Small intestine (tissue), 7 donors: ENCODE measurements around the gene TBCD. TPM values are rescaled to one million over a fixed set of nuclear protein-coding genes. Genes with fewer than 3 reads are reported as not detected.
"Not testable (repeated sequence)": the region's sequence is repeated elsewhere in the genome, so short reads cannot be mapped to it uniquely, and the experiment has no call there.

Experiments
- DNase-seq, 2 donors: peaks; one replicate each; pipeline versions ENCODE4 v3.0.0 to v3.0.0-alpha.2; 2013
- FAIRE-seq: peaks from 2 replicates; lab custom pipeline; 2012; peaks lifted over from hg19 to GRCh38; lab: Jason Lieb, UNC
- H3K27ac ChIP-seq, 3 donors: one replicate each; pipeline ENCODE4 v1.5.1; 2013; ENCODE audit warnings: low read length in 2 of 3, mild to moderate bottlenecking in 2 of 3, control low read depth in 1 of 3, inconsistent platforms in 1 of 3, low read depth in 1 of 3, moderate library complexity in 1 of 3
- H3K27me3 ChIP-seq, 3 donors: one replicate each; pipeline ENCODE4 v1.6.1; 2013; ENCODE audit warnings: low read length in 3 of 3, inconsistent platforms in 1 of 3; ENCODE audit not compliant: control insufficient read depth in 3 of 3, insufficient read depth in 3 of 3
- H3K36me3 ChIP-seq, 3 donors: one replicate each; pipeline ENCODE4 v1.6.1; 2013; ENCODE audit warnings: low read length in 3 of 3, inconsistent platforms in 1 of 3, low read depth in 1 of 3, mild to moderate bottlenecking in 1 of 3, moderate library complexity in 1 of 3; ENCODE audit not compliant: control insufficient read depth in 3 of 3, insufficient read depth in 2 of 3
- H3K4me1 ChIP-seq, 3 donors: one replicate each; pipeline ENCODE4 v1.6.1; 2013; ENCODE audit warnings: low read length in 2 of 3, inconsistent platforms in 1 of 3, low read depth in 1 of 3, mild to moderate bottlenecking in 1 of 3, moderate library complexity in 1 of 3; ENCODE audit not compliant: control insufficient read depth in 3 of 3, insufficient read depth in 2 of 3
- H3K4me3 ChIP-seq, 3 donors: one replicate each; pipeline ENCODE4 v1.5.1; 2013; ENCODE audit warnings: low read length in 3 of 3, control low read depth in 1 of 3, inconsistent platforms in 1 of 3, low read depth in 1 of 3, mild to moderate bottlenecking in 1 of 3, moderate library complexity in 1 of 3
- H3K9me3 ChIP-seq, 2 donors: one replicate each; pipeline ENCODE4 v1.6.1; 2013; ENCODE audit warnings: low read depth in 1 of 2, low read length in 1 of 2; ENCODE audit not compliant: control insufficient read depth in 2 of 2, insufficient read depth in 1 of 2
- WGBS, 3 donors: extraction: QIAGEN DNeasy Blood & Tissue Kit; methylation state at CpG; one replicate each; pipeline ENCODE4 v1.1.7; 2013; 5-methylcytosine and 5-hydroxymethylcytosine counted together
- polyA plus RNA-seq, 4 donors: library from polyadenylated mRNA; stranded (reverse) in 3 of 4; unstranded in 1 of 4; fragments of 200-250 nt in 3 of 4; fragments of 120-200 nt in 1 of 4; gene quantifications; one replicate each; pipeline versions ENCODE4 v1.2.1 to v1.2.3, GENCODE V29; 2013
- donor health status: healthy with polysubstance abuse.
- donor health status: control.
- donor health status: control.
- donor health status: Bipolar disorder and iron deficiency.
- donor health status: healthy.

TBCD gene
- polyA plus RNA-seq, 4 donors: 38.7 to 83.7 (median 67.3) TPM

DNA sequence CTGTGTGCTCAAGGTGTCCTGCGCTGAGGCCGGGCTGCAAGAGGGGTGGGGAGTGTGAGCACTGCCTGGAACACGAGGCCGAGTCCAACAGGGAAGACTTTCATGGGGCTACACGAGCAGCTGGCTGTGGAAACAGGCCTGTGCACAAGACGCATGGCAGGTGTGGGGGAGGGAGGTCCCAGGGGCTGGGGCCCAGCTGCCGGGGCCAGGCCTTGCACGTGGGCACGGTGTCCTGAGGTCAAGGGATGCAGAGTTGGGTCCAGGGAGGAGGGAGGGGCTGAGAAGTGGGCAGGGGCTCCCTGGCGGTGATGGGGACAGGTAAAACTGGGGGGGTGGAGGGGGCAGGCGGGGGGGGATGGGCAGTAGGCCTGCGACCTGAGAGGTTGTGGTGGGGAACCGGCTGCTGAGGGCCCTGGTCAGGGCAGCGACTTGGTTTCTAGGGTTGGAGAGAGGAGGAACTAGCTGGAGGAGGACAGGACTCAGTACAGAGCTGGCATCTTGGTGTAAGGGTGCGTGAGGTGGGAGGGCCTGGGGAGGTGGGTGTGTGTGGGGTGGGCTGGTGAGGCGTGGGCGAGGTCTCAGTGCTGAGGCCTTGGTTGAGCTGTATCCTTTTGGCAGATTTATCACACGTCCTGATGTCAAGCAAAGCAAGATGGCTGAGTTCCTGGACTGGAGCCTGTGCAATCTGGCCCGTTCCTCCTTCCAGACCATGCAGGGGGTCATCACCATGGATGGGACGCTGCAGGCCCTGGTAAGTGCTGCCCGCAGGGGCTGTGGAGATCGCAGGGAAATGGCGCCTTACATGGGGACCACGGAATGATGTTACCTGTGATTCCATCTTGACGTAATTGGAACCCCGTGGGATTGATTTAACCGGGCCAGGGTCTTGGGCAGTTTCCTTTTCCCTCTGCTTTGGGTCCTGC is 29.4 kb downstream of the TBCD start:
- Histone ChIP-seq H3K36me3 (peaks cover 0 to 69% (median 2%) of the 10 kb centered on the region in 3 donors), H3K4me3 (no peak overlapping the region), H3K27me3 (no peaks in the 10 kb centered on the region), H3K9me3 (no peaks in the 10 kb centered on the region), H3K4me1 (no peaks in the 10 kb centered on the region), H3K27ac (no peak overlapping the region)
- WGBS, 3 donors: 81 to 84% (median 81%) methylated on average over 27 of the region's 27 CpGs
- no peak for FAIRE-seq
- DNase-seq: peak in 1 of 2 donors; percentile 15

DNA sequence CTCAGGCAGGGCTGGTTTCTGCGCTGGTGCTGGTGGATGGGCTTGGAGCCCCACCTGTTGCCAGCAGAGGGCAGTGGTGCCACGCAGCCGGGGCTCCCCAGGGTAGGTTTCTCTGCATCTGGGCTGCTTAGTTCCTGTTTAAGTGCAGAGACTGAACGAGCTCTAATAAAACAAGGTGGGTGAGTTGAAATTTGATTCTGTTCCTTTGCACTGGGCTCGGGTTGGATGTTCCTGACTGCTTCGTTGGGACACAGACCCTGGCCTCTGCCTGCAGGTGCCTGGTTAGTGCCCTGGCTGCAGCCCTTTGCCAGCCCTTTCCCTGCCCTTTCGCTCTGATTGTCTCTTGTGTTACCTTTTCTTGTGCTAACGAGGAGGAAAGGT is 30.0 kb downstream of the TBCD start:
- Histone ChIP-seq H3K4me1 (no peaks in the 10 kb centered on the region), H3K27ac (peak overlapping the region in 1 of 3 donors; percentile 34), H3K4me3 (no peak overlapping the region), H3K27me3 (no peaks in the 10 kb centered on the region), H3K9me3 (no peaks in the 10 kb centered on the region), H3K36me3 (peaks cover 0 to 68% (median 2%) of the 10 kb centered on the region in 3 donors)
- FAIRE-seq (no peak), DNase-seq (peak; percentile 80 to 84)
- 21 to 27% (median 24%) methylated on average over 8 of the region's 8 CpGs for WGBS, 3 donors

DNA sequence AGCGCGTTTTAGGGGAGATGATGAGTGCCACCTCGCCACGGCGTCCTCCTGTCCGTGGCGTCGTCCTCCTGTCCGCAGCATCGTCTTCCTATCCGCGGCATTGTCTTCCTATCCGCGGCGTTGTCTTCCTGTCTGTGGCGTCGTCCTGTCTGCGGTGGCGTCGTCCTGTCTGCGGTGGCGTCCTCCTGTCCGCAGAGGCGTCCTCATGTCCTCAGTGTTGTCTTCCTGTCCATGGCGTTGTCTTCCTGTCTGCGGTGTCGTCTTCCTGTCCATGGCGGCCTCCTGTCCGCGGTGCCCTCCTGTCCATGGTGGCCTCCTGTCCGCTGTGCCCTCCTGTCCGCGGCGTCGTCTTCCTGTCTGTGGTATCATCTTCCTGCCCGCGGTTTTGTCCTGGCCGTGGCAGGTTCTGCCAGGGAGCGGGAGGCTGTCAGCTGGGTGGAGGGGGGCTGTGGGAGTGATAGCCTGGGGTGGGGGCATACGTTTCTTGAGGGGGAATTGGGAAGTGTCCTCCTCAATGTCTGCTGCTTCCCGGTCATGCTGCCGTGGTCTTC is 30.9 kb downstream of the TBCD start:
- H3K4me1 ChIP-seq: no peaks in the 10 kb centered on the region
- H3K4me3 ChIP-seq: no peak overlapping the region
- no peak for DNase-seq
- H3K9me3 ChIP-seq: no peaks in the 10 kb centered on the region
- WGBS, 3 donors: 81 to 90% (median 85%) methylated on average over 42 of the region's 42 CpGs
- FAIRE-seq: no peak
- peak overlapping the region in 1 of 3 donors; percentile 34 for H3K27ac ChIP-seq
- peaks cover 0 to 70% (median 2%) of the 10 kb centered on the region in 3 donors for H3K36me3 ChIP-seq
- no peaks in the 10 kb centered on the region for H3K27me3 ChIP-seq

DNA sequence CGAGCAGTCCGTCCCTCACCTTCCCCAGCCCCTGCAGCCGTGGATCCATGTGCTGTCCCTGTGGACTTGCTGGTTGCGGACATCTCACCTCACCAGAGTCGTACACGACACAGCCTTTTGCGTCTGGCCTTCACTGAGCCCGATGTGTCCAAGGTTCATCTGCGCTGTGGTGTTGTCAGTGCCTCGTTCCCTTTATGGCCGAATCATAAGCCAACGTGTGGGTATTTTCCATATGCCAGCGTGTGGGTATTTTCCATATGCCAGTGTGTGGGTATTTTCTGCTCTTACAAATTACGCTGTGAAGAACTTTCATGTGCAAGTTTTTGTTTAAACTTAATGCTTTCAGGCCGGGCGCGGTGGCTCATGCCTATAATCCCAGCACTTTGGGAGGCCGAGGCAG is 31.6 kb downstream of the TBCD start:
- Histone ChIP-seq H3K9me3 (no peaks in the 10 kb centered on the region), H3K27ac (no peak overlapping the region), H3K36me3 (peaks cover 0 to 68% (median 2%) of the 10 kb centered on the region in 3 donors), H3K4me3 (no peak overlapping the region), H3K27me3 (no peaks in the 10 kb centered on the region), H3K4me1 (no peaks in the 10 kb centered on the region)
- 93 to 95% (median 94%) methylated on average over 18 of the region's 18 CpGs for WGBS, 3 donors
- FAIRE-seq: no peak
- DNase-seq: no peak

DNA sequence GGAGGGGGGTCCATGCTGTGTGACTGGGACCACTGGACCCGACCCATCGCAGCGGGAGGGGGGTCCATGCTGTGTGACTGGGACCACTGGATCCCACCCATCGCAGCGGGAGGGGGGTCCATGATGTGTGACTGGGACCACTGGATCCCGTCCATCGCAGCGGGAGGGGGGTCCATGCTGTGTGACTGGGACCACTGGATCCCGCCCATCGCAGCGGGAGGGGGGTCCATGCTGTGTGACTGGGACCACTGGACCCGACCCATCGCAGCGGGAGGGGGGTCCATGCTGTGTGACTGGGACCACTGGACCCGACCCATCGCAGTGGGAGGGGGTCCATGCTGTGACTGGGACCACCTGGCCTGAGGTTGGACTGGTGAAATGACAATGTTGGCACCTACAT is 33.7 kb downstream of the TBCD start:
- not testable (repeated sequence) for H3K27ac ChIP-seq, H3K9me3 ChIP-seq, DNase-seq, H3K27me3 ChIP-seq, H3K4me3 ChIP-seq, FAIRE-seq, H3K4me1 ChIP-seq
- WGBS, 3 donors: 96 to 100% (median 99%) methylated on average over 11 to 16 of the region's 16 CpGs
- H3K36me3 ChIP-seq: peaks cover 0 to 75% (median 2%) of the 10 kb centered on the region in 3 donors

DNA sequence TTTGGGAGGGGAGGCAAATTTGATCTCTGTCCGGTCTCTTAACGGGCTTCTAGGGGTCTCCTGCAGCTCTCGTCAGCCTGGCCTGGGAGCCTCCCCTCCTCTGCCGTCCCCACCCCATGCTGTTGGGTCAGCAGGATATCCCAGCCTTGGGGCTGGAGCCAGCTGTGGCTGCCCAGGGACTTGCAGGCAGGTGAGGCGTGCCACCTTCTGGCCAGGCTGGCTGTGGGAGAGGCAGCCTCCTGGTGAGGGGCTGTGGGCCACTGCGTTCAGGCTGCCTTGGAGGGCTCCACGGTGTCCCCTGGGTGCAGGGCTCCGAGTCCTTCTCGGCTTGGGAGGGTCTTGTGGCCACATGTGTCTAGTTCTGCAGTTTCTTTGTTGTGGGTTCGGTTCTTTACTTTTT is 34.6 kb downstream of the TBCD start:
- no peak for FAIRE-seq
- Histone ChIP-seq H3K36me3 (peaks cover 0 to 76% (median 2%) of the 10 kb centered on the region in 3 donors), H3K27me3 (no peaks in the 10 kb centered on the region), H3K4me1 (no peaks in the 10 kb centered on the region), H3K4me3 (no peak overlapping the region), H3K27ac (no peak overlapping the region), H3K9me3 (no peaks in the 10 kb centered on the region)
- no peak for DNase-seq
- 88 to 93% (median 91%) methylated on average over 9 to 10 of the region's 10 CpGs for WGBS, 3 donors

DNA sequence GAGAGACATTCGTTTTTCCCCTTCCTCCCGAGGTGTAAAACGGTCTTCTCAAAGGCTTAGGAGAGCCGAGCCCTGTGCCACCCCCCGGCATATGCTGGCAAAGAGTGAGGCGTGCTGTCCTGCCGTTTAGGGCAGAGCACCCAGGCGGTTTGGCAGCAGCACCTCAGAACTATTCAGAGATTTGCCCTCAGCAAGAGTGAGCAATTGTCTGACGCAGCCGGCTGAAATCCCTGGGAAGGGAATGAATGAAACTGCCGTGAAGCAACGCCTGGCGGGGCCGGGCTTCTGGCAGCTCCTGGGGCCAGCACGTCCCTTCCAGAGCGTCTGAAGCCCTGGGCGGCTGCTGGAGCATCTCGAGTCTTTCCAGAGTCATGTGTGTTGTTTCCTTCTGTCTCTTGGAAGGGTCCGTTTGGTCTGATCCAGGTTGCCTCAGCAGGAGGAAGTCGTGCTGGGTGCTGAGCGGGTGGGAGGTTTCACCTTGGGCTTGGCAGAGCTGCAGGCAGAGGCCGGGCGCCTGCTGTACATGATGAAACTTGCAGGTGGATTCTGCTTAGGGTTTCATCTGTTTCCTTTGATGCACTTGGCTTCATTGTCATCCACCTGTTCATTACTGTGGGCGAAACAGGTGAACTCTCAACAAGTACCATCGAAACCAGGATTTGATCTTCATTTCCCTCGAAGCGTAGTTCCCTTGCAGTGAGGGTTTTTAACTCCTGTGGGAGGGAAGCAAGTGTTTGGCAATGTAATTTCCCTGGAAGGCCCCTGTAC is 35.4 kb downstream of the TBCD start:
- no peaks in the 10 kb centered on the region for H3K4me1 ChIP-seq
- H3K9me3 ChIP-seq: no peaks in the 10 kb centered on the region
- H3K4me3 ChIP-seq: no peak overlapping the region
- H3K27me3 ChIP-seq: no peaks in the 10 kb centered on the region
- WGBS, 3 donors: 88 to 93% (median 91%) methylated on average over 27 of the region's 27 CpGs
- FAIRE-seq: no peak
- no peak for DNase-seq
- H3K36me3 ChIP-seq: peaks cover 0 to 72% (median 2%) of the 10 kb centered on the region in 3 donors
- H3K27ac ChIP-seq: no peak overlapping the region
